GM18499 (cell line): ENCODE data around the gene RNF187.
"Not testable (repeated sequence)": the region's sequence is repeated elsewhere in the genome, so short reads cannot be mapped to it uniquely, and the experiment has no call there.

Source experiments
- ATAC-seq: cut with Tn5 transposase; IDR thresholded peaks from one replicate; pipeline ENCODE4 v1.9.1; 2021; ENCODE audit warnings: moderate number of reproducible peaks; ENCODE audit not compliant: insufficient read depth, unreplicated experiment

Gene RNF187

GRCh38 chr1:228459091-228459993, 27.8 kb upstream of the RNF187 start:
- ATAC-seq: no peak

GRCh38 chr1:228460821-228461220, 26.4 kb upstream of the RNF187 start:
- ATAC-seq: no peak

- no peak for ATAC-seq
Observed at GRCh38 chr1:228462560-228462959, 24.6 kb upstream of the RNF187 start.

GRCh38 chr1:228463009-228463558, 24.1 kb upstream of the RNF187 start:
- ATAC-seq: no peak

- ATAC-seq: peak; percentile 34
Observed at GRCh38 chr1:228463559-228464455, 23.4 kb upstream of the RNF187 start.

- peak; percentile 60 for ATAC-seq
Observed at GRCh38 chr1:228464487-228464983, 22.6 kb upstream of the RNF187 start.

- ATAC-seq: no peak
Observed at GRCh38 chr1:228465141-228465540, 22.0 kb upstream of the RNF187 start.

GRCh38 chr1:228465571-228466146, 21.5 kb upstream of the RNF187 start:
- ATAC-seq: no peak

- not testable (repeated sequence) for ATAC-seq
Observed at GRCh38 chr1:228468188-228468587, 19.0 kb upstream of the RNF187 start.

- ATAC-seq: no peak
Observed at GRCh38 chr1:228469413-228470162, 17.6 kb upstream of the RNF187 start.

GRCh38 chr1:228471154-228471761, 15.9 kb upstream of the RNF187 start:
- ATAC-seq: no peak

GRCh38 chr1:228471762-228472398, 15.3 kb upstream of the RNF187 start:
- ATAC-seq: no peak

GRCh38 chr1:228472655-228473054, 14.5 kb upstream of the RNF187 start:
- ATAC-seq: no peak

- ATAC-seq: no peak
Observed at GRCh38 chr1:228474507-228474906, 12.7 kb upstream of the RNF187 start.

GRCh38 chr1:228475812-228476211, 11.4 kb upstream of the RNF187 start:
- no peak for ATAC-seq

GRCh38 chr1:228477263-228477662, 9.9 kb upstream of the RNF187 start:
- no peak for ATAC-seq

- ATAC-seq: no peak
Observed at GRCh38 chr1:228478326-228478725, 8.9 kb upstream of the RNF187 start.

GRCh38 chr1:228478912-228479711, 8.1 kb upstream of the RNF187 start:
- ATAC-seq: no peak
